ENCODE results near the gene PPAN.
A peak's percentile ranks its signal among the peaks of the same experiment; 100 is the strongest.

The PPAN gene

DNA sequence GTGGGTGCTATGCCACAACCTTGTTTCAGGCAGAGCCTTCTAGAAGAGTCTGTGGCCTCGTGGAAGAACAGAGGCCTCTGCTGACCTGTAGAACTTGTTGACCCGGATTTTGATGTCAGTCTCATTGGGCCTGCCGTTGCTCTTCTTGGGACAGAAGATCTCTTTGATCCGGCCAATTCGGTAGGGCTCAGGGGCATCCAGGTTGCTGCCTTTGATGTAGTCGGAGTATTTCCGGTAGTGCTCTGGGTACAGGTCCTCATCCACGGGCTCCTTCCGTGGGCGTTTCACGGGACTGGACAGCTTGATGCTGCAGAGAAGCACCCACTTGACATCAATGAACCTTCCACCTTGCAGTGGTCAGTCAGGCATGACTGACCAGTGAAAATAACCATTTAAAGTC is 37.5 kb downstream of the PPAN start:
- Histone ChIP-seq H3K9me3 (no peaks in the 10 kb centered on the region), H3K4me3 (no peak overlapping the region), H3K27me3 (no peaks in the 10 kb centered on the region), H4K20me1 (no peaks in the 10 kb centered on the region), H3K36me3 (peaks cover 99% of the 10 kb centered on the region), H3K9ac (no peak overlapping the region), H3K27ac (no peak overlapping the region), H3K4me1 (peaks cover 59% of the 10 kb centered on the region), H3K4me2 (no peak overlapping the region)
- no peak for TF ChIP-seq Cebpa-rat (IDR thresholded peaks at IDR 0.05)

- Histone ChIP-seq H3K27me3 (no peaks in the 10 kb centered on the region), H4K20me1 (no peaks in the 10 kb centered on the region), H3K4me3 (no peak overlapping the region), H3K4me1 (peaks cover 53% of the 10 kb centered on the region), H3K27ac (no peak overlapping the region), H3K9me3 (no peaks in the 10 kb centered on the region), H3K9ac (no peak overlapping the region), H3K36me3 (peaks cover 99% of the 10 kb centered on the region), H3K4me2 (no peak overlapping the region)
- no peak for TF ChIP-seq Cebpa-rat (IDR thresholded peaks at IDR 0.05)
Observed at GRCh38 chr19:10144361-10144760, 38.2 kb downstream of the PPAN start.

GRCh38 chr19:10145031-10145430 is 38.9 kb downstream of the PPAN start:
- Histone ChIP-seq H3K27ac (0 out of 2 replicates have a peak overlapping the region, but pooled peaks have one; percentile 30), H3K27me3 (no peaks in the 10 kb centered on the region), H3K36me3 (peaks cover 99% of the 10 kb centered on the region), H3K4me1 (peaks cover 46% of the 10 kb centered on the region), H3K9ac (no peak overlapping the region), H3K4me2 (no peak overlapping the region), H3K9me3 (no peaks in the 10 kb centered on the region), H3K4me3 (no peak overlapping the region), H4K20me1 (no peaks in the 10 kb centered on the region)
- no peak for TF ChIP-seq Cebpa-rat (IDR thresholded peaks at IDR 0.05)

GRCh38 chr19:10146142-10146541 is 40.0 kb downstream of the PPAN start:
- no peak overlapping the region for H3K27ac ChIP-seq
- TF ChIP-seq Cebpa-rat (IDR thresholded peaks at IDR 0.05), result no peak
- no peaks in the 10 kb centered on the region for H3K27me3 ChIP-seq
- H3K9me3 ChIP-seq, result no peaks in the 10 kb centered on the region
- H3K4me3 ChIP-seq, result no peak overlapping the region
- H3K4me1 ChIP-seq, result peaks cover 35% of the 10 kb centered on the region
- H3K9ac ChIP-seq, result no peak overlapping the region
- H4K20me1 ChIP-seq, result no peaks in the 10 kb centered on the region
- H3K36me3 ChIP-seq, result peaks cover 99% of the 10 kb centered on the region
- H3K4me2 ChIP-seq, result no peak overlapping the region

GRCh38 chr19:10149427-10149826 is 43.3 kb downstream of the PPAN start:
- Histone ChIP-seq H3K4me3 (no peak overlapping the region), H3K9me3 (no peaks in the 10 kb centered on the region), H3K36me3 (peaks cover 99% of the 10 kb centered on the region), H3K4me2 (no peak overlapping the region), H4K20me1 (peaks cover 23% of the 10 kb centered on the region), H3K27ac (no peak overlapping the region), H3K4me1 (peaks cover 9% of the 10 kb centered on the region; the same call in 1 of the 2 replicates), H3K27me3 (no peaks in the 10 kb centered on the region), H3K9ac (no peak overlapping the region)
- no peak for TF ChIP-seq Cebpa-rat (IDR thresholded peaks at IDR 0.05)

DNA sequence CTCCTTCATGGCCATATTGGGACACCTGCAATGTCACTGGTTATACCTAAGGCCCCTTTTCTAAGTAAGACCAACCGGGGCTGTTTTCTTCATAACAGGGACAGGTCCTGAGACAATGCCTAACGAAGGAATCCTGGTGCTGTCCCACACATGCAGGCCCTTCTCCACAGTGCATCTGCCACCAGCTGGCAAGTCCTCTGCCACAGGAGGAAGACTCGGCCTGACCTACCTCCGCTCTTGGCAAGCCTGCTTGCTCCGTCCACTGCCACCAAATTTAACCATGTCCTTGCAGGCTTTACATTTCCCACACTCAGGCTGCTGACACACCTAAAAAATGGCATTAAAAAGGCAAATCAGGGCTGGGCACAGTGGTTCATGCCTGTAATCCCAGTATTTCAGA is 45.4 kb downstream of the PPAN start:
- Histone ChIP-seq H3K4me1 (peaks cover 9% of the 10 kb centered on the region; the same call in 1 of the 2 replicates), H3K4me2 (no peak overlapping the region), H4K20me1 (peaks cover 37% of the 10 kb centered on the region), H3K27ac (no peak overlapping the region), H3K9ac (no peak overlapping the region), H3K36me3 (peaks cover 99% of the 10 kb centered on the region), H3K9me3 (no peaks in the 10 kb centered on the region), H3K4me3 (no peak overlapping the region), H3K27me3 (no peaks in the 10 kb centered on the region)
- no peak for TF ChIP-seq Cebpa-rat (IDR thresholded peaks at IDR 0.05)

DNA sequence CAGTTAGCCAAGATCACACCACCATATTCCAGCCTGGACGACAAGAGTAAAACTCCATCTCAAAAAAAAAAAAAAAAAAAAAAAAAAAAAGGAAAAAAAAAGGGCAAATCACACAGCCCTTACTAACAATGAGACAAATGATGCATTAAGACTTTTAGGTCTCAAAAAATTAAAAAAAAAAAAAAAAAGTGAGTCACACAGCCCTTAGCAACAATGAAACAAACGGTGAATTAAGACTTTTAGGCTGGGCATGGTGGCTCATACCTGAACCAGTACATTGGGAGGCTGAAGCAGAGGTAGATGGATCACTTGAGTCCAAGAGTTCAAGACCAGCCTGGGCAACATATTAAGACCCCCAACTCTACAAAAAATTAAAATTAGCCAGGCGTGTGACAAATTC is 45.9 kb downstream of the PPAN start:
- H3K9ac ChIP-seq, result no peak overlapping the region
- H4K20me1 ChIP-seq, result peaks cover 37% of the 10 kb centered on the region
- no peak for TF ChIP-seq Cebpa-rat (IDR thresholded peaks at IDR 0.05)
- H3K4me1 ChIP-seq, result peaks cover 9% of the 10 kb centered on the region; the same call in 1 of the 2 replicates
- H3K27ac ChIP-seq, result no peak overlapping the region
- H3K4me3 ChIP-seq, result no peak overlapping the region
- peaks cover 99% of the 10 kb centered on the region for H3K36me3 ChIP-seq
- H3K27me3 ChIP-seq, result no peaks in the 10 kb centered on the region
- H3K9me3 ChIP-seq, result no peaks in the 10 kb centered on the region
- no peak overlapping the region for H3K4me2 ChIP-seq

- peaks cover 55% of the 10 kb centered on the region for H4K20me1 ChIP-seq
- no peak overlapping the region for H3K27ac ChIP-seq
- peaks cover 100% of the 10 kb centered on the region for H3K36me3 ChIP-seq
- H3K4me2 ChIP-seq, result no peak overlapping the region
- H3K4me1 ChIP-seq, result no peaks in the 10 kb centered on the region
- no peak overlapping the region for H3K4me3 ChIP-seq
- H3K9ac ChIP-seq, result no peak overlapping the region
- H3K9me3 ChIP-seq, result no peaks in the 10 kb centered on the region
- H3K27me3 ChIP-seq, result no peaks in the 10 kb centered on the region
- no peak for TF ChIP-seq Cebpa-rat (IDR thresholded peaks at IDR 0.05)
Observed at GRCh38 chr19:10155839-10156238, 49.7 kb downstream of the PPAN start.

DNA sequence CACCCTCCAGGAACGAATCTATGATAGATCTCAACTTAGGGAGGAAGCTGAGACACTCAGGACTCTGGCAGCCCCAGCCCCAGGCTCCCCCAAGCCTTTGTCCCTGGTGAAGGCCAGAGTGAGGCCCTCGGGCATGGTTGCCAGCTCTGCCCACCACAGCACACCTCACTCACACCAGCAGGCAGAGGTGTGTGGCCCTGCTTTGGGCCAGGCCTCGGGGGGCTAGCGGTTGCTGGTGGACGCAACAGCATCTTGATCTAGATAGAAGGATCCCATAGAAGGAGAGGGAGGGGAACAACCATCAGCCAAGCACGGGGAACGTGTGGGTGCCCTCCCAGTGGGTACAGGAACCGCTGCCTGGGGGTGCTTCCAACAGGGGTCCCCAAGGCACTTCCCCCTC is 51.9 kb downstream of the PPAN start:
- H3K4me3 ChIP-seq, result no peak overlapping the region
- no peak overlapping the region for H3K4me2 ChIP-seq
- H3K27me3 ChIP-seq, result no peaks in the 10 kb centered on the region
- 0 out of 2 replicates have a peak overlapping the region, but pooled peaks have one; percentile 10 for H3K9ac ChIP-seq
- no peak for TF ChIP-seq Cebpa-rat (IDR thresholded peaks at IDR 0.05)
- peaks cover 66% of the 10 kb centered on the region for H4K20me1 ChIP-seq
- H3K4me1 ChIP-seq, result peaks cover 14% of the 10 kb centered on the region
- no peak overlapping the region; the same call in 1 of the 2 replicates for H3K27ac ChIP-seq
- H3K9me3 ChIP-seq, result no peaks in the 10 kb centered on the region
- peaks cover 100% of the 10 kb centered on the region for H3K36me3 ChIP-seq

DNA sequence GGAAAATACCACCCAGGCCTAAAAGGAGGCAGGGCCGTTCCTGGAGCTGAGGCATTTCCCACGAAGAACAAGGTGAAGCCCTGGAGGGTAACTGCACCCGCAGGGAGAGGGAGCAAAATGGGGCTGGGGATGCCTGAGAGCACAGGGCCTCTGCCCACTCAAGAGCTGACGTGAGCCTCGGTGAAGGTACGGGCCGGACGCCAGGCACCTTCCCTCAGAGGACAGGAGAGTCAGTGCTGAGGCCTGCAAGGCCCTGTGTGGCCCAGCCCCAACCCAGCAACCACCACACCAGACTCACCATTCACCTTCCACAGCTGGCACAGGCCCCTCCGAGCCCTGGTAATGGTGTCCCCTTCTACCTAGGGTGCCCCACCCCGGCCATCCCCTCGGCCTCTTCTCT is 52.3 kb downstream of the PPAN start:
- no peaks in the 10 kb centered on the region for H3K27me3 ChIP-seq
- peaks cover 100% of the 10 kb centered on the region for H3K36me3 ChIP-seq
- TF ChIP-seq Cebpa-rat (IDR thresholded peaks at IDR 0.05), result no peak
- H3K4me3 ChIP-seq, result no peak overlapping the region
- H3K4me1 ChIP-seq, result peaks cover 18% of the 10 kb centered on the region
- H3K4me2 ChIP-seq, result no peak overlapping the region
- no peaks in the 10 kb centered on the region for H3K9me3 ChIP-seq
- H3K27ac ChIP-seq, result no peak overlapping the region; the same call in 1 of the 2 replicates
- 0 out of 2 replicates have a peak overlapping the region, but pooled peaks have one; percentile 10 for H3K9ac ChIP-seq
- H4K20me1 ChIP-seq, result peaks cover 66% of the 10 kb centered on the region

DNA sequence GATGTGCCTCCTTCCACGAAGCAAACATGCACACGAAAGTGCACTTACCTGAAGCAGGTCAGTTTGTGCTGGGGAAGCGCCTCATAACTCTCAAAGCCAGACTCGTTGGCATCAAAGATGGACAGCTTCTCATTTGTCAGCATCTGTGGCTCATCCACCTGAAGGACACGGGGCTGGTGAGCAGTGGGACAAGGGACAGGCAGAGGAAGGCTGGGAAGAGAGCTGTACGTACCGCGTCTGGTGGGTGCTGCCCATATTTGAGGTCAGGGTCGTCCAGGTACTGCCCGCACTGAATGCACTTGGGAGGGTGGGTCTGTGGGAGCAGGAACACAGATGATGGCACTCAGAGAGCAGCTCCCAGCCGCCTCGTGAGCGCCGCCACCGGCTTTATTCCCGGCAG is 53.4 kb downstream of the PPAN start:
- H3K4me3 ChIP-seq, result no peak overlapping the region
- H3K27me3 ChIP-seq, result no peaks in the 10 kb centered on the region
- H3K27ac ChIP-seq, result no peak overlapping the region
- TF ChIP-seq Cebpa-rat (IDR thresholded peaks at IDR 0.05), result no peak
- H3K36me3 ChIP-seq, result peaks cover 100% of the 10 kb centered on the region
- no peak overlapping the region for H3K4me2 ChIP-seq
- peaks cover 64% of the 10 kb centered on the region for H4K20me1 ChIP-seq
- no peak overlapping the region for H3K9ac ChIP-seq
- peaks cover 29% of the 10 kb centered on the region for H3K4me1 ChIP-seq
- no peaks in the 10 kb centered on the region for H3K9me3 ChIP-seq
